IPS-NIHi7 (cell line): ENCODE results near the gene ISG20.

Experiments
- DNase-seq: peaks from one replicate; pipeline ENCODE4 v3.0.0; 2012; ENCODE audit warnings: mixed read lengths; ENCODE audit errors: extremely low spot score

The ISG20 gene

DNA sequence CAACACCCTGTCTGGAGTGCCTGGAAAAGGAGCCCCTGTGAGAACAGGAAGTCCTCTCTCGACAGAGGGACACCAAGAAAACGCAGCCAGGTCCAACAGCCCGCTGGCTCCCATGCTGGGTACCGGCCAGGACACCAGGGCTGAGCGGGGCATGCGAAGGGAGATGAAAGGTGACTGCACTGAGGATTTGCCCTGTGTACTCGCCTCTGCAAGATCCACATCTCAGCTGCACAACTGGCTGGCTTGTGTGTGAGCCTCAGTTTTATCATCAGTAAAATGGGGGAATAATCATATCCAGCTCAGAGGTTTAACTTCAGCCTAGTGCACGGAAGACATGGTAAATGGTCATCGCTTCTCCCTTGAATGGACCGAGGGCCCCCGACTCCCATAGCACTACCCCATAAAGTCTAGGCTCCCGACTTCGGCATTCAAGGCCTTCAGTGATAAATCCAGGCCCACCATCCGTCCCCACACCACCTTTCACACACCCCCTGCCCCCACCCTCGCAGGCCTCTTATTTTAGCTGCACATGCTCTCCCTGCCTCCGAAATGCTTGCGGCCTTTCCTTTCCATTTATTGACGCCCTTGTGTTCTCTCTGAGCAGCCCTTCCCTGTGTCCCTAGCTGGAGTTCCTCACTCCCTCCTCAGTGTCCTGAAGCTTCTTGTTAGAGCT is 15.8 kb downstream of the ISG20 start:
- DNase-seq = no peak

DNA sequence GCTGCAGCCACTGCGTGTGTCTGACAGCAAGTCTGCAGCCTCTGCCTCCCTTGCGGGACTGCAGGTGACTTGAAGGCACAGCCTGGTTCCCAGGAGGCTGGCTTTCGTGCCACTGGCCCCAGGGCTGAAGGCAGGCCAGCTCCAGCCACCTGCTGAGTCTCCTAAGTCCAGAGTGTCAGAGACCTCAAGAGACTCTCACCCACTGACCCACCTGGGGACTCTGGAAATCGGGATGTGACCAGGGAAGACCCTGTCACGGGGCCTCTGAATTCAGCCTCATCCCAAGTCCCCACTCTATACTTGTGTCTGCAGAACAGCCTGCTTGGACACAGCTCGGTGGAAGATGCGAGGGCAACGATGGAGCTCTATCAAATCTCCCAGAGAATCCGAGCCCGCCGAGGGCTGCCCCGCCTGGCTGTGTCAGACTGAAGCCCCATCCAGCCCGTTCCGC is 16.3 kb downstream of the ISG20 start:
- no peak for DNase-seq

DNA sequence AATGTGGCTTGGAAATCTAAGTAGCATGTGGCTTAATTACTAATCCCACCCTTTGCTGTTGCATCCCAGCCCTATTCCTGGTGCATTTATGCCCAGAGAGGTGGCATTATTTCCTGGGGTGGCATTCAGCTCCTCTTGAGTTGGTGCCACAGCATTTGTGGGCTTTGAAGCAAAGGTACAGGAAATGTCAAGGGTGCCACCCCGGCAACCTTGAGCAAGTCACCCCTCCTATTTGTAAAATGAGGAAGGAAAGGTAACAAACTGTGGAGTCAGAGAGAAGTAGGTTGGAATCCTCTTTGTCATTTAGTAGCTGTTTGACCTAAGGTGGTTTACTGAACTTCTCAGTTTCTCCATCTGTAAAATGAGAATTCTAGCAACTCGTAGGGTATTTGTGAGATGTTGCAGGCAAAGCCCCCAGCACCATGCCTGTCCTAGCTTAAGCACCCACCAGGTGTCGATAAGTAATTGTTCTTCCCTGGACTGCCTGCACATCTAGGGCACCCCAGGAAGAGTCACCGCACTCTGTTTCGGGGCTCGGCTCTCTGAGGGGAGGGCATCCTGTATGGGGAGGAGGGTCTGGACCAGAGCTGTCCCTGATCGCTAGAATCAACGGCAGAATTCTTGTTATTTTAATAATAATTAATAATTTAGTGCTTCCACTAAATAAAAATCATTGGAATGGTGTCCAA is 17.1 kb downstream of the ISG20 start:
- no peak for DNase-seq

DNA sequence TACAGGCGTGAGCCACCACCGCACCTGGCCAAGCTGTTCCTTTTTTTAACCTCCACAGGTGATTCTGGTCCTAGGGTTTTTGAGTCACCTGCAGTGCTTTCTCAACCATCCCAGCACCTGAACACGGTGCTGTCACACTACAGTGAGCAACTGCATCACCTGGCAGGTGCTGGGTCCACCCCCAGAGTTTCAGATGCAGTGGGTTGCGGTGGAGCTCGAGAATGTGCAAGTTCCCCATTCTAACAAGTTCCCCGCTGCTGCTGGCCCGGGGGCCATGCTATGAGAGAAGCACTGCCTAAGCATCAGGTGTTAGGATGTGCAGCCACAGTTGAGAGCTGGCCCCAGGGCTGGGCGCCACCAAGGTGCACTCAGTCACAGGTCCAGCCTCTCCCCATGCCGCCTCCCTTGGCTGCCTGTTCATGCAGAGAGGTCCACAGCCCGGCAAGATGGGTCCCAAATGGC is 18.0 kb downstream of the ISG20 start:
- no peak for DNase-seq

DNA sequence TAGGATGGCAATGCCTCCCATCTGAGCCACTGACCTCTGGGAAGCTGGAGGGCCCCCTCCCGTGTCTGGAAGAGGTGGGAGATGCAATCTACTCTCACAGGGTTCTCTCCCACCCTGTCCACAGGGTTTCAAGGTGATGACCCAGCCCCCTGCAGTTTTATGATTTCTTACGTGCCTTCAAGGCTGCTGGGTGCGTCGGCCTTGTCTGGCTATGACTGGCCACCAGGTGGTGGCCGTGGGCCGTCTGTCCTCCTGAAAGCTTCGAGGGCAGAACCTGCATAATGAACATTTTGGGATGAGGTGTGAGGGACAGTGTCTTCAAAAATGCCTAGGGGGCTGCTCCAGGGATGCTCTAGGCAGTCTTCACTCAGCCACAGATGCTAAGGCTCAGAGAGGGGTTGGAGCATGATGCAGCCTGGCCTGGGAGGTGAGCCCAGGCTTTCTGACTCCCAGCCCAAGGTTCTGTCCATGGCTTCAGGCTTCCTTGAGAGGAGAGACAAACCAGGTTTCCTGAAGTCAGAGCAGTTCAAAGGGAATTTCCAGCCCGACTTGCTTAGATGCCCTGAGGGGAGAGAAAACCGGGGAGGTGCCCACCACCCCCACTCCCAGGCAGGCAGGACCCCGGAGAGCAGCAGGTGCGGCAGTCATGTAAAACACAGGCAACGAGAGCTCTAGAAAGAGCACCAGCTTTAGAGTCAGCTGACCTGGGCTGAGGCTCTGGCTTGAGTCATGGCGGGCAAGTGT is 18.7 kb downstream of the ISG20 start:
- DNase-seq = peak; percentile 73

DNA sequence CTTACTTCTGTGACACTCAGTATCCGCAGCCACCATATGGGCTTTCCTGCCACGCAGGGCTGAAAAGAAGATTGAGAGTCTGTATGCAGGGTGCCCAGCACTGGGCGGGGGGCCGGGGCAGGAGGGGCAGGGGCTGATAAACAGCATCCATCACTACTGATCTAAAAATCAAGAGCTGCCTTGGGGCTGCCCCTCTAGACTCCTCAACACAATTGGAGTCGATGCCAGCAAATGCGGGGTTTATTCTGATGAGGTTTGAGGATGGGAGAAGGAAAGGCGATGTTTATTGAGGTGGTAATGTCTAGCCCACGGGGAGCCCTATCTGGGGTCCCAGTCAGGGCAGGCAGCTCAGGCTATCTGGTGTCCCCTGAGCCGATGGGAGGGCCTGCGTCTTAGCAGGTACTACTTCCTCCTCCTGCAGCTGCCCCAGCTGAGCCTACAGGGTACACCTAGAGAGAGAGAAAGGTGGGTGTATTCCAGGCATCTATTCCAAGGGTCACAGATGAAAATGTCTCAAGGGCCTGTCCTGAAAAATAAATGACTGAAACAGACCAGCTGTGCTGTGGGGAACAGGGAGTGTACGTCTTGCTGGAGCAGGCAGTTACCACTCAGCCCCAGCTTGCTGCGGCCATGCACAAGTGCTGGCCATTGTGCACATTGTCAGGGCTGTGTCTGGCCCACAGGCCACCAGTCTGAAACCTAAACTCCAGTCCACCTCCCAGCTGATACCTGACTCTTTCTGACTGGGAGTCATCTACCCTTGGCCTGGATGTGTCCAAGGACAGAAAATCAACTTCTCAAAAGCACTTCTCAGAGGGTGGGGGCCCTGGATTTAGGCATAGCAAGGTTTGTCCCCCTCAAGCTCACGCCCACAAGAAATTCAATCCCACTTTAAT is 19.5 kb downstream of the ISG20 start:
- DNase-seq = no peak

DNA sequence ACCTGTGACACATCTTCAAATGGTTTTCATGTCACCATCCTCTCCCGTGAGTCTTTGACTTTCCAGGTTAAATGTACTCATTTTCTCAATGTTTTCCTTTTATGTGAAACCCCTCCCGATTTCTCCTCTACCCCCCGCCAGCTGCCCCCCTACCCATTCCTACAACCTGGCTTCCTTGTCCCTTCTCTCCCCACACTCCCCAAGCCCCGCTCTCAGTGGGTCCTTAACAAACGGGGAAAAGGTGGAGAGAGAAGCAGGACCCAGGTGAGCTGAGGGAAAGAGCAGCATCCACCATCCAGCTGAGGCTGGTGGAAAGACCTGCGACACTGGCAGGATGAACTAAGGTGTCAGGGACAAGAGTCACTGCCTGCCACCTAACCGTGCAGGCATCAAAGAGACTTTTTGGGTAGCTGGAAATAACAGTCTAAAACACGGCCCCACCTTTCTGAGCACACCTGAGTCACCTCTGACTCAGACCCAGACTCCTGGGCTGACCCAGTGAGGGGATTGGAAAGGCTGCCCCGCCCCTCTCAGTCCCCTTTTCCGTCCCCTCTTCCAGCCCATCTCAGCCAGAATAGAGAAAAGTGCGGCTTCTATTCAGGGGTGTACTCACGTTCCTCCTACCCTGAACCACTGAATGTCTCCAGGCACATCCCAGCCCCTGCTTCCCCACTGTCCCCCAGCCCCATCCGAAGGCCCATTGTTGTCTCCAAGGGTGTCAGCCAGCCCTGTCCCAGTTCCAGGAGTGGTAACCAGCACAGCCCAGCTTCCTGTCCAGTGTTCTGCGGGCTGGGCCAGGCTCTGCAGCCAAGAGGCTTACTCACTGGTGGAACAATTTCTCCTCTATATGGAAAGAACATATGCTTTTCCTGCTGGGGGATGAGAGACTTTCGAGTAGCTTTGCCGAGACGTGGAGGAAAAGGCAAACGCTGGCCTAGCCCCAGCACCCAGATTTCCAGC is 20.4 kb downstream of the ISG20 start:
- DNase-seq = no peak

DNA sequence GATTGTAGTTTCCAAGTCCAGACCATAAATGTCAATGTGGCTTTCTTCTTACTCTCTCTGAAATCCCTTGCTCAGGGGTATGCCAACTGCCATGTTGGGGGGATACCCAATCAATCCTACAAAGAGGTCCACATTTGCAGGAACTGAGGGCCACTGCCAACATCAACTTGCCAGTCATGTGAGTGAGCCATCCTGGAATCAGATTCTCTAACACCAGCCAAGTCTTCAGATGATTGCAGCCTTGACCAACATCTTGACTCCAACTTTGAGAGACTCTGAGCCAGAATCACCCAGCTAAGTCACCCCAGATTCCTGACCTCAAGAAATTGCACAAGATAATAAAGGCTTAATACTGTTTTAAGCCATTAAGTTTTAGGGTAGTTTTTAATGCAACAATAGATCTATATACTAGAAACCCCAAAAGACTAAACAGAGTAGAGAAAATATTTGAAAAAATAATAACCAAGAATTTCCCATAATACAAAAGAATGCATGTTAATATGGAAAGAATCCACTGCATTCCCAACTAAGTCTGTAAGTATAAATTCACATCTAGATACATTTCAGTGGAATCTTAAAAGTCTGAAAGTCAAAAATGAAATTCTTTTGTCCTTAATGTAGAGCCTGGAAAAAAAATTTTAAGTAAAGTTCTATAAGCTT is 22.4 kb downstream of the ISG20 start:
- DNase-seq = no peak

DNA sequence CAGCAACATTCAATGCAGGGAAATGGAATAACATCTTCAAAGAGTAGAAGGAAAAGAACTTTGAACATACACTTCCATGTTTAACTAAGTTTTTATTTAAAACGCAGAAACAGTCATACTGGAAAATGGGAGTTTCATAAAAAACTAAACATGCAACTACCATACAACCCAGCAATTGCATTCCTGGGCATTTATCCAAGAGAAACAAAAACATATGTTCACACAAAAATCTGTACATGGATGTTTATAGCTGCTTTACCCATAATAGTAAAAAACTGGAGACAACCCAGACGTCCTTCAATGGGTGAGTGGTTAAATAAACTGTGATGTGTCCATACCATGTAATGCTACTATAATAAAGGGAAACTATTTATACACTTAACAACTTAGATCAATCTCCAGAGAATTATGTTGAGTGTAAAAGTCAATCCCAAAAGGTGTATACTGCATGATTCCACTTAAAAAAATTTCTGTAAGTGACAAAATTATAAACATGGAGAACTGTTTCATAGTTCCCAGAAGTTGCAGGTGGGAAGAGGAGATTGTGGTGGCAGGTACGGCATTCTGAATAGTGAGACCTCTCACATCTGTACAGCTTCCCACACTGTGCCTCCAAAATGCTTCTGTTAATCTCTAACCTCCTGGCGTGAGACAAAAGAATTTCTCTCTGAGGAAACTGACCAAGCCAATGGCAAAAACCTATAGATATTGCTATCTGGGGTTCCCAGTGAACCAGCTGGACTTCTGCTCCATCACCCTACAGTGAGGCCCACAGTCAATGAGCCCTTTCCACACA is 23.1 kb downstream of the ISG20 start:
- DNase-seq = no peak

DNA sequence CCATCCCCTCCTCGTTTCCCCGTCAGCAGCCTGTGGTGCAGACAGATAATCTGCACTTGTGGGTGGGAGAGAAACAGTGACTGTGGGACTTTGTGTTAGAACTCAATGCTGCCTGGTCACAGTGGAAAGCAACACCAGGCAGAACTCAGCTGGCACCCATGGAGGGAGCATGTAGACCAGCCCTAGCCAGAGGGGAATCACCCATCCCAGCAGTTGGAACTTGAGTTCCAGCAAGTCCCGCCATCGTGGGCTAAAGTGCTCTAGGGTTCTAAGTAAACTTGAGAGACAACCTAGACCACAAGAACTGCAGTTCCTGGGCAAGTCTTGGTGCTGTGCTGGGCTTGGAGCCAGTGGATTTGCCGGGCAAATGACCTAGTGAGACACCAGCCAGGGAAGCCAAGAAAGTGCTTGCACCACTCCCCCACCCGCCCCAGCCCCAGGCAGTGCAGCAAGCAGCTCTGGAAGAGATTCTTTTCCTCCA is 24.4 kb downstream of the ISG20 start:
- no peak for DNase-seq

DNA sequence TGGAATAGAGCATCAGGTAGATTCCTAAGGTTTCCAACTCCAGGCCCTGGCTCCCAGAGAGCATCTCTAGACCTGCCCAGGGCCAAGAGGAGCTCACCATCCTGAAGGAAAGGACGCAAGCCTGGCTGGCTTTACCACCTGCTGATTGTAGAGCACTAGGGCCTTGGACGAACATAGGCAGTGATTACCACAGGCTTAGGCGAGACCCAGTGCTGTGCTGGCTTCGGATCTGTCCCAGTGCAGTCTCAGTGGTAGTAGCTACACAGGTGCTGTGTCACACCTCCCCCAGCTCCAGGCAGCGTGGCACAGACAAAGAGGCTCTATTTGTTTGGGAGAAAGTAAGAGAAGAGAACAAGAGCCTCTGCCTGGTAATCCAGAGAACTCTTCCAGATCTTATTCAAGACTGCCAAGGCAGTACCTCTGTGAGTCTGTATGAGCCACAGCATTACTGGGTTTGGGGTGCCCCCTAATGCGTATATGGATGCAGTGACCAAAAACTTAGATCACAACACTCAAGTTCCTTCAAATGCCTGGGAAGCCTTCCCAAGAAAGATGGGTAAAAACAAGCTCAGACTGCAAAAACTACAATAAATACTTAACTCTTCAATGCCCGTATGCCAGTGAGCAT is 25.4 kb downstream of the ISG20 start:
- no peak for DNase-seq

DNA sequence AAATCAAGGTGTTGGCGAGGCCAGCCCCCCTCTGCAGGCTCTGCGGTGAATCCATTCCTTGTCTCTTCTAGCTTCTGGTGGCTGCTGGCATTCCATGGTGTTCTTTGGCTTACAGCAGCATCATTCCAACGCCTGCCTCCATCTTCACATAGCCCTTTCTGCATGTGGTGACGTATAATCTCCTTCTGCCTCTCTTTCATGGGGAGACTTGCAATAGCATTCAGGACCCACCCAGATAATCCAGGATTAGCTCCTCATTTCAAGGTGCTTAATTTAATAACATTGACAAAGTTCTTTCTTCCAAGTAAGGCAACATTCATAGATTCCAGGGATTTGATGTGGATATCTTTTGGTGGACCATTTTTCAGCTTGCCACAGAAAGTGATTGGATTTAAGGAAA is 35.8 kb downstream of the ISG20 start:
- DNase-seq = no peak

DNA sequence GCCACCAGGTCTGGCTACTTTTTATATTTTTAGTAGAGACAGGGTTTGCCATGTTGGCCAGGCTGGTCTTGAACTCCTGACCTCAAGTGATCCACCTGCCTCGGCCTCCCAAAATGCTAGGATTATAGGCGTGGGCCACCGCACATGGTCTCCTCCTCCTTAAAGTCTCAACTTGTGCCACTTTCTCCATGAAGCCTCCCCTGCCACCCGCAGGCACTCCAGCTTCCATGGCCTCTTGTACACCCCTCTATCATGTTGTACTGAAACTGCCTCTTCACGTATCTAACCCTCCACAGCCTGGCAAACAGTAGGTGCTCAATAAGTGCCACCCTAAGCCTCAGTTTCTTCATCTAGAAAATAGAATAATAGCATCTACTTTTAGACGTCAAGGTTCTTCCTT is 39.9 kb downstream of the ISG20 start:
- DNase-seq = no peak

DNA sequence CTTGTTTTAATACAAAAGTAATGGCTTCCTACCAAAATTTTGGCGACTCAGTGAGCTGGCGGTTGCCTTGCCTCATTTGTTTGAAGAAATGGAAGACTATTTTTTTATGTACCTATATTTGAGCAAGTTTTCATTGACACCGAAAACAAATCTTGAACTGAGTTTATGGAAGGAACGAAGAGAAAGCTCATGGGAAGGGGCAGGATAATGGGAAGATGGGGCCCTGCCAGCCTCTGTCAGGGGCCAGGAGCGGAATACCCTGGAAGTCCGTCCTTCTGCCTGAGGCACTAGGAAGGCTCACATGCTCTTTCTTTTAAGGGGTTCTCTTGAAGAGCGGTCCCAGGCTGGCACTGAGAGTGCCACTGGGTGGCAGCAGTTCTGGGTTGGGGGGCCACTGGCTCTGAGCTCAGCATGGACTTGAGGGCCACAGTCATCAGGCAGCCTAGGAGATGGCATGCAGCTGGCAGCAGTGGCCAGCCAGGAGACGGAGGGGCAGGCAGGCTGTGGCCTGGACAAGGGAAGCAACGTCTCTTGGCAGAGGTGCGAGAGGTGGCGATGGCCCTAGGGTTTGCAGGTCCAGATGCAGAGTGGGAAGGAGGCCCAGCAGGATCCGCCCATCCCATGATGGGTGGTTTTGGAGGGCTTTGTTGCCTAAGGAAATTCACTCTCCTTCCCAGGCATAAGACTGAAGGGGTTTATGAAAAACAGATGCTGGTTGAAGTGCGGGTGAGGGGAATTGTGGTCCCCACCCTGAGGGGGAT is 41.6 kb downstream of the ISG20 start:
- DNase-seq = no peak

DNA sequence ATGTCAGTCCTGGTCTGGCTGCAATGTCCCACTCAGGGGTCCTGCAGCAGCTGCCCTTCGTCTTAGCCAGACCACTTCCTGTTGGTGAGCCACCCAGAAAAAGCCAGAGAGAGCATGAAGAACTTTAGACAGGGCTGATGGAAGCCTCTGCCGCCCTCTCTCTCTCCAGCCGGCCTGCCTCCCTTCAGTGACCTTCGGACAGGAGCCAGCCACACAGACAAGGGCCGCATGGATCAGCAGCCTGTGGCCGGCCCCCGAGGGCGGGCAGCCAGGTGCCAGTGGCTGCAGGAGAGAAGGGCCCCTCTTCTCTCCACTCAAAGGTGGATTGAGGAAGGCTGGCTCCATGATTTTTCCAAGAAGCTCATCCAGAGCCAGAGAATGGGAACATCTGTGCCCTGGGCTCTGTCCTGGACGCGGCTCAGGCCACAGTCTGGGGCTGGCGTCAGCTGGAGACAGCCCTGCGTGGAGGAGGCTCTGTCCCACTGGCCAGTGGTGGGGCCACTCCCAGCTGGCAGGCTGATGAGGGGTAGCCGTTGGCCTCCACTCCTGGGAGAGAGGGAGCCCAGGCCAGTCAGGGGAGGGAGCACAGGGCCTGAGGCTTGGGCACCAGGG is 42.9 kb downstream of the ISG20 start:
- DNase-seq = no peak

DNA sequence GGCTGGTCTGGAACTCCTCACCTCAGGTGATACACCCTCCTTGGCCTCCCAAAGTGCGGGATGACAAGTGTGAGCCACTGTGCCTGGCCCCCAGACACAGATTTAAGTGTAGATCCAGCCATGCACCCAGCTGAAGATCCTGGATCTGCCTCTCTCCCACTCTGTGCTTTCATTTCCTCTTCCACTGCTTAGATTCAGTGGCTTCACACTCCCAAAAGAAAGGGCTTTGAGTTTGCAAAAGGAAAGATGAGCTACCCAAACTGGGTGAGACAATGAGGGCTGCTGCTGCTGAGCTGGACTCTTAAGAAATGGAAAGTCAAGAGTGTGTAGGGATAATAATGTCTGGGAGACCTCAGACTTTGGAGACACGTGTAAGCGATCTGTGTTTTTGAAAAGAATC is 45.5 kb downstream of the ISG20 start:
- DNase-seq = no peak

DNA sequence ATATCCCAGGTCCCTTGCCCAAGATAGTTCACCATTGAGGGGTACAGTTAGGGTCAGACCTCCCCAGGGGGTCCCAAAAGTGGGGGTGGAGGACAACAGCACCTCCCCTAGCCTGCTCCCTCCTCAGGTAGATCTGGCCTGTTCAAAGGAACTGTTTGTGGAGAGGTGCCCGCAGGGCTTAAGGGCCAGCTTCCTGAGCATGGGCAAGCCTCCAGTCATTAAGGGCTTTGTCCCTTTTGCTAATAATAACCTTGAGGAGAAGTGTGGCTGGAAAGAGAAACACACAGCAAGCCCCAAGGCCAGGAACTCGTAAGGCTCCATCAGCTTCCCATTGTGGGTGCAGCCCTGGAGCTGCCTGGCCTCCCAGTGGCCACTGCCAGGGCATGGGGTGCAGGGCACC is 47.4 kb downstream of the ISG20 start:
- no peak for DNase-seq
